Stimulated activated CD4-positive, alpha-beta T cell treated with anti-CD3 and anti-CD28 coated beads, Interleukin-4, amount 100 ng/mL, for 48 hours (primary cell): ENCODE results near the gene ZBTB18.
A peak's percentile ranks its signal among the peaks of the same experiment; 100 is the strongest.
"Not testable (repeated sequence)": the region's sequence is repeated elsewhere in the genome, so short reads cannot be mapped to it uniquely, and the experiment has no call there.

ENCODE experiments used
- DNase-seq, 2 donors: peaks; one replicate each; pipeline ENCODE4 v3.0.0-alpha.2; 2020; ENCODE audit warnings: low read depth in 2 of 2

Gene ZBTB18

DNA sequence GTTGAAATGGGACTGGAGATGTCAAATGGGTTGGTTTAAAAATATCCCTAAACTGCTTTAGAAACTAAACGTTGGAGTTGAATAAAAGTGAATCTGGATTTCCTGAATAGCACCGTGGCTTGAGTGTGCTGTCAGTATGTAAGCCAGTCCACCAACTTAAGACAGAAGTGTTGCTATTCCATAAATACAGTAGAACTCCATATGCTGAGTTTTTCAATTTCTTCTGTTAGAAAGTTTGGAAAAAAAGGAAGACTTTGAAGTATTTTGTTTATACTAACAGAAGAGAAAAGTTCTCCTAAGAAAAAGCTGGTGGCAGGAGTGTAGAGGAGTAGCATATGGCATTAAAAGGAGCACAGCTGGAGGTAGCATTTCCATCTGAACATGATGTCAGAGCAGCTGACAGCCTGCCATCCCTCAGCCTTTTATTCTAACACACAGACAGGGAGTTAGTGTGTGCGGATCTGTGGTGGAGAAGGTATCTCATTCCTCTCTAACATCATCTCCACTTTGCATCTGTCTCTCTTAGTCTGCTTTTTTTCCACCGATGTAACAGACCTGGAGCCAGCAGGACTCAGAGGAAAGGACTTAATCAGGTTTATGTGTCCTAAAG lies at the start of gene ZBTB18:
ZBTB18 (plus strand) TSS at position 449 of the 610 bp plus-strand sequence; CDS start at position 598, 149 bp downstream.
- no peak for DNase-seq

- no peak for DNase-seq
Observed at GRCh38 chr1:244002721-244003120, 48.4 kb upstream of the ZBTB18 start.

DNA sequence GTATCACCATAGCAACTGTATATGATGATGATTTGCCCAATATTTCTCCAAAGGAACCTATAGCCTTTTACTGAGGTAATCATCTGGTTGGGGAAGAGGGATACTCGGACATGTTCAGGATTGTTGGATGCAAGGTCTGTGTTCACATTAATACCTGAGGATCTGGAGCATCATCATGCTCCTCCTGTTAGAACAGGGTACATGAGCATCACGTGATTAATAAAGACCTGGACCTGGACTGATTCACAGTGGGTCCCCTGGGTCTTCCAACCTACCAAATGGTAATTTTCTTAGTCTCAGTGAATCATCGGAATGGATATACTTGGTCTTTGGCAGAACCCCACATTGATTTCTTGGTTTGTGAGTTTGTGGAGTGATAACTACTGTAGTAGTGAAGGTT lies 45.6 kb upstream of the ZBTB18 start:
- no peak for DNase-seq

GRCh38 chr1:244006381-244006901 lies 44.6 kb upstream of the ZBTB18 start:
- no peak for DNase-seq

GRCh38 chr1:244006961-244007360 lies 44.1 kb upstream of the ZBTB18 start:
- DNase-seq = no peak

DNA sequence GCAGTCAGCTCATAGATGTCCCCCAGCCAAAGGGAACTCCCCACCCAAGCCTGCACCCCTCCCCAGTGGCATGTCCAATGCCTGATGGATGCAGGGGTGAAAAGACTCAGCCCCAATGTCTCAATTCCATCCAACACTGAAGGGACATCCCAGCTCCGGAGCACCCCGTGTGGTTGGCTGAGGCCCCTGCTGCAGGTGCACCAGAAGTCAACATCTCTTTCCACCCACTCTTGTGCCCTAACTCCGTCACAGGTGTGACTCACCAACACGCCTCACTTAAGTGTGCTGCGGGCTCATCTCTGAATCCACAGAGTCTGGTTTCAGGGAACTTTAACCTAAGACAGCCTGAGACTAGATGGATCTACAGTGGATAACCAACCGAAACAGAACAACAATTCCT lies 40.9 kb upstream of the ZBTB18 start:
- DNase-seq = peak; percentile 8 to 25

DNA sequence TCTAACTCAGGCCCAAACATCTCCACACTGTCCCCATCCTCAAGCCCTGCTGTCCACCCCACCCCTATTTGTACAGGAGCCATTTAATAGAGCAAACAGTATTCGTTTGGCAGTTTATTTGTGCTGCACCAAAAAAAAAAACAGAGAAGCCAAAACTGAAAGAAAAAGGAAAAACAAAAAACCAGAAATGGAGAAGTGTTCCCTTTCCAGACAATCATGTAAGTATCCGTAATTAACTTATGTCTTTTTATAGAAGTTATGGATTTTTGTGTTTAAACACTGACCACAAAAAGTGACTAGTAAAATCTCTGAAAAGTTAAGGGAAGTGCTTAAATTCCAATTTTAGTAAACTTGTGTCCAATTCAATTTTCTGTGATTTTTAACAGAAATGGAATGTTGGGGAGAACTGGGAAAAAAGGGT lies 40.4 kb upstream of the ZBTB18 start:
- no peak for DNase-seq

- DNase-seq = no peak
Observed at GRCh38 chr1:244011271-244011670, 39.8 kb upstream of the ZBTB18 start.

- DNase-seq = no peak
Observed at GRCh38 chr1:244011786-244012185, 39.3 kb upstream of the ZBTB18 start.

DNA sequence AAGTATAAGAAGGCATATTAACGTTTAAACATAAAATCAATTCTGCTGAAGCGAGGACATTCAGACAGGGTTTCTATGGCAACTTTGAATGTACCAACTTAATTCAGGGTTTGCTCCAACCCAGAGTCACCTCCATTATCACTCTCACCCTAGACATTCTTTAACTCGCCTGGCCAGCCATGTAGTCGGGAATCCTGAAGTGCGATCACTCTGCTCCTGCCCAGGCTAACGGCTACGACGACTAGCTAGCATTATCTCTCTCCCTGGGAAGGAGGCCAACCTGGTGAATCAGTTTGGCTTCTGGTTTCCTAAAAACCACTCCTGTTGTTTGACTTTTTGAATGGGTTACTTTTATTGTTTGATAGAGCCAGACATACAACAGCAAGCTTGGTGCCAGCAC lies 38.9 kb upstream of the ZBTB18 start:
- DNase-seq = no peak

DNA sequence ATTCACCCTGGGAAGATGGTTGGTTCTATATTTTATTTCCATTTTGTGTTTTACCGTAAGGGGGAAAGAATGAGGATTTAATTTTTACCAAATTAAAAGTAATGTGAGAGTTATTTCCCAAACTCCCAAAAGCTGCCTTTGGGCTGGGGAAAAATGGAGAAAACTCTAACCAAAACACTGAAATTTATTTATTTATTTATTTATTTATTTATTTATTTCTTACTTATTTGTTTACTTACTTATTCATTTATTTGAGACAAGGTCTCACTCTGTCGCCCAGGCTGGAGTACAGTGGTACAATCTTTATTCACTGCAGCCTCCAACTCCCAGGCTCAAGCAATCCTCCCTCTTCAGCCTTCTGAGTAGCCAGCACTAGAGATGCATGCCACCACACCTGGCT lies 38.0 kb upstream of the ZBTB18 start:
- no peak for DNase-seq

DNA sequence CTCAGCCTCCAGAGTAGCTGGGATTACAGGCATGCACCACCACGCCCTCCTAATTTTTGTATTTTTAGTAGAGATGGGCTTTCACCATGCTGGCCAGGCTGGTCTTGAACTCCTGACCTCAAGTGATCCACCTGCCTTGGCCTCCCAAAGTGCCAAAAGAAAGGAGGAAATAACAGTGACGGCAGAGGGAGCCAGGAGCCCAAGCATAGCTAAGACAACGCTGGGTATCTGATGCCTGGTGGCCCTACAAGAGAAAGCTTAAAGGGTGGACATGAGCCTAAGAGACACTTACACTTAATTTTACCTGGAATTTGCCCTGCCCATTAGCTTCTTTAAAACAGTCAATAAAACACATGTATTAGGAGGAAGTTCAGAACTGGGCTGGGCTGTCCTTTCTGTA lies 36.2 kb upstream of the ZBTB18 start:
- not testable (repeated sequence) for DNase-seq

GRCh38 chr1:244019982-244020485 lies 31.0 kb upstream of the ZBTB18 start:
- DNase-seq = no peak

DNA sequence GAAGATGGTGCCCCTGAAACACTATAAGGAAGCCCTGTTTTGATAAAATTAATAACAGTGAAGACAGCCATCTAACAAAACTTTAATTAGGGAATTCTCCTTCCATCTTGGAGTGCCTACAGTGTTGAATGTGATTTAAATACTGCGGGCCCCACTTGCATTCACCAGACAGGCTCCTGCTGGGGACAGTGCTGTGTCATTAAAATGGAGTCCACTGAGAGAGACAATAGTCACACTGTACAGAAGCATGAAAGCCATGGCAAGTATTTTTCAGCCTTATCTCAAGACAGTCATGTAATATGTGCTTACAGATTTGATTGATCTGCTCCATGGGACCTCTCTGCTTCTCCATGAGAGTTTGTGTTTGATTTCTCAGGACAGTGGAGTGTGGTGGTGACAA lies 29.7 kb upstream of the ZBTB18 start:
- no peak for DNase-seq

GRCh38 chr1:244022311-244022710 lies 28.8 kb upstream of the ZBTB18 start:
- no peak for DNase-seq

- DNase-seq = no peak
Observed at GRCh38 chr1:244022864-244023440, 28.1 kb upstream of the ZBTB18 start.

- DNase-seq = no peak
Observed at GRCh38 chr1:244027491-244028145, 23.5 kb upstream of the ZBTB18 start.

GRCh38 chr1:244028701-244029100 lies 22.4 kb upstream of the ZBTB18 start:
- no peak for DNase-seq

- no peak for DNase-seq
Observed at GRCh38 chr1:244029124-244029523, 22.0 kb upstream of the ZBTB18 start.

- no peak for DNase-seq
Observed at GRCh38 chr1:244030481-244031040, 20.5 kb upstream of the ZBTB18 start.

DNA sequence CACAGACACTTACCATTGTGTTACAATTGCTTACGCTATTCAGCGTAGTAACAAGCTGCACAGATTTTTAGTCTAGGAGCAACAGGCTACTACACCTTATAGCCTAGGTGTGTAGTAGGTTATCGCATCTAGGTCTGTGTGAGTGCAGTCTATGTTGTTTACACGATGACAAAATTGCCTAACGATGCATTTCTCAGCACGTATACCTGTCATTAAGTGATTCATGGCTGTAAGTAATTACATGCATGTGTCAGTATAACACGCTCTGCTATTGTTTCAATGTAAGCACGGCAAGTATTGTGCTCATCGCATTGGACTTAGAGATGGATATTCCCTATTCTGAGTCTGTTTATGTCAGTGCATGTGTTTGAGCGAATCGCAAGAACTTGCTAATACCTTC lies 15.7 kb upstream of the ZBTB18 start:
- DNase-seq = no peak

GRCh38 chr1:244037252-244037651 lies 13.8 kb upstream of the ZBTB18 start:
- no peak for DNase-seq
